ENCODE data around the gene GRIN2A. TPM values are rescaled to one million over a fixed set of nuclear protein-coding genes. Genes with fewer than 3 reads are reported as not detected.

Gene GRIN2A
- polyA plus RNA-seq, 2 of the 4 experiments (the other 2 are of a cell fraction), result not detected

- CTCF ChIA-PET, result interaction anchor here (0.9 kb wide), 1 partner anchor 807 kb away, joined by 3 read pairs; no protein-coding TSS in a partner anchor
- POLR2A ChIA-PET, result no interaction called here
- FAIRE-seq, result no peak
These were observed 236.1 kb downstream of the GRIN2A start for GRCh38 chr16:9946022-9946720.

More at GRCh38 chr16:9946022-9946720, 236.1 kb downstream of the GRIN2A start:
- no peak overlapping the region for H3K4me3 ChIP-seq
- no peak for DNase-seq (ENCODE audit: low read depth in 1 of 2, low spot score in 1 of 2)
- H3K27ac ChIP-seq, result no peak overlapping the region
- no peaks in the 10 kb centered on the region for H3K4me1 ChIP-seq
- no peak for ATAC-seq
- WGBS (ENCODE audit: missing lambda C conversion rate), result 2% methylated on average over 3 of the region's 3 CpGs
- no peak for TF ChIP-seq KDM1A (IDR thresholded peaks at IDR 0.05; ENCODE audit: low read depth)
- TF ChIP-seq ZNF302 (CRISPR knock-in tag; IDR thresholded peaks at IDR 0.05), result no peak
- TF ChIP-seq PBX3 (IDR thresholded peaks at IDR 0.05), result no peak
- TF ChIP-seq BCL3 (IDR thresholded peaks at IDR 0.05), result no peak
- no peak for TF ChIP-seq ELK1 (IDR thresholded peaks at IDR 0.05; ENCODE audit: low read depth, low read length)
- no peak for TF ChIP-seq KDM5A (IDR thresholded peaks at IDR 0.05)
- no peak for TF ChIP-seq RCOR1 (IDR thresholded peaks at IDR 0.05; ENCODE audit: low read depth, low read length)
- no peak for TF ChIP-seq TFCP2L1 (CRISPR knock-in tag; IDR thresholded peaks at IDR 0.05)
- no peak for TF ChIP-seq MAX (IDR thresholded peaks at IDR 0.05)
- TF ChIP-seq POLR2A (IDR thresholded peaks at IDR 0.05; ENCODE audit: low read length), result no peak
- no peak for TF ChIP-seq RARB (CRISPR knock-in tag; IDR thresholded peaks at IDR 0.05)
- TF ChIP-seq CBX2 (IDR thresholded peaks at IDR 0.05; ENCODE audit: borderline replicate concordance, low read depth), result no peak
- TF ChIP-seq REST (IDR thresholded peaks at IDR 0.05), result no peak
- H3K9me3 ChIP-seq, result no peaks in the 10 kb centered on the region
- no peak overlapping the region for H3K4me2 ChIP-seq
